NCI-H1048 (cell line): ENCODE measurements around the gene ST6GALNAC4.
"Not testable (repeated sequence)": the region's sequence is repeated elsewhere in the genome, so short reads cannot be mapped to it uniquely, and the experiment has no call there.

Experiments used
- DNase-seq: peaks from one replicate; lab custom pipeline; 2025; lab: John Stamatoyannopoulos, UW

The ST6GALNAC4 gene

GRCh38 chr9:127885508-127886281 lies 31.1 kb downstream of the ST6GALNAC4 start:
- DNase-seq, result no peak

- no peak for DNase-seq
Measured at GRCh38 chr9:127884976-127885490, 31.8 kb downstream of the ST6GALNAC4 start.

DNA sequence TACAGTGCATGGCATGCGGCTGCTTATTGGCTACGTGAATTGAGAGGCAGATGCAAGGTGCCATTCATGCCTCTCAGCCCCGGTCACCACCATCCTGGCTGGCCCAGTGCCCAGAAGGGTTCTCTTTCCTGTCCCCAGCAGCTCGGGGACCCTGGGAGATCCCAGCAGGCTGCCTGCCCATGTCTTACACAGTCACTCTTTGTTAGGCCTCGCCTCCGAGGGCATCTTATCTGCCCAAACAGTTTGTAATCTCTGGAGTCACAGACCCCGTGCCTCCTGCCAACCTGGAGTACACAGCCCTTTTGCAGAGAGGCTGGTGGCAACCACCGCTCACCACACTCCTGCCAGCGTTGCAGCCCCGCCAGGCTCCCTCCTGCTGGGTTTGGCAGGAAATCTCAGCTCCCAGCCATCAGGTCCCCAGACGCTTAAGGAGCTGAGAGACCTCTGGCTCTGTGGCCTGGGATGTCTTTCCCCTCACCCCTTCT lies 32.4 kb downstream of the ST6GALNAC4 start:
- no peak for DNase-seq

- DNase-seq, result no peak
Measured at GRCh38 chr9:127883959-127884358, 32.9 kb downstream of the ST6GALNAC4 start.

DNA sequence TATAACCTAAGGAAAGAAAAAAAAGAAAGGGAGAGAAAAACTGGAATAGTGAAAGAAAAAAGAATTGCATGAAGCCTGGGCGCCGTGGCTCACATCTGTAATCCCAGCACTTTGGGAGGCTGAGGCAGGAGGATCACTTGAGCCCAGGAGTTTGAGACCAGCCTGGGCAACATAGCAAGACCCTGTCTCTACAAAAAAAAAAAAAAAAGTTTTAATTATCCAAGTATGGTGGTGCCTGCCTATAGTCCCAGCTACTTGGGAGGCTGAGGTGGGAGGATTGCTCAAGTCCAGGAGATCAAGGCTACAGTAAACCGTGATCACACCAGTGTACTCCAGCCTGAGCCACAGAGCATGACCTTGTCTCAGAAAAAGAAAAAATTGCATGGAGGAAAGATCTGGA lies 35.1 kb downstream of the ST6GALNAC4 start:
- DNase-seq, result not testable (repeated sequence)

GRCh38 chr9:127880143-127880542 lies 36.7 kb downstream of the ST6GALNAC4 start:
- DNase-seq, result no peak

GRCh38 chr9:127878652-127879390 lies 38.0 kb downstream of the ST6GALNAC4 start:
- no peak for DNase-seq

DNA sequence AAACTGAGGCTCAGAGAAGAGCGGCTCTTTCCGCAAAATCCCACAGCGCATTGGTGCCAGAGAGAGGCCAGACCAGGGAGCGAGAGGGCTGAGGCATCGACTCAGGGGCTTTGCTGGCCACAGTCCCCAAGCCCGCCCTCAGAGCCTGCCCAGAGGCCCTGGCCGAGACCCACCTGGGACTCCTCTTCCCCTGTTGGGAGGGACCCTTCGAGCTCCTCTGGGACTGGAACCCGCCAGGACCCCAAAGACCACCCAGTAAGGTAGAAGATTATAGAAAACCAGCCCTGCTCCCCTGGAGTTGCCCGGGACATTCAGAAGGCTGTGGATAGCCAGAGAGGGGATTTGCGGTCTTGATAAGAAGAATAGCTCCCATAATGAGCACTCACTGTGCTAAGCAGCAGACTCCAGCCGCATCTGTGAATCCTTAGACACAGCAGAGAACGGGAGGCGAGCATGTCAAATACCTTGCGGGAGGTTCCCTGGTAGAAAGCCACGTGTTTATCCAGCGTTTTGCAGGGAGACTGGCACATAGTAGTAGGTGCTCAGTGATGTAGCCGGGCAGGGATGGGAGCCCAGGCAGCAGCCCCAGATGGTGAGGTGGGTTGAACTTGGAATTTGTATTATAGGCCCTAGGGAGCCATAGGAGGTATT lies 38.7 kb downstream of the ST6GALNAC4 start:
- DNase-seq, result no peak

DNA sequence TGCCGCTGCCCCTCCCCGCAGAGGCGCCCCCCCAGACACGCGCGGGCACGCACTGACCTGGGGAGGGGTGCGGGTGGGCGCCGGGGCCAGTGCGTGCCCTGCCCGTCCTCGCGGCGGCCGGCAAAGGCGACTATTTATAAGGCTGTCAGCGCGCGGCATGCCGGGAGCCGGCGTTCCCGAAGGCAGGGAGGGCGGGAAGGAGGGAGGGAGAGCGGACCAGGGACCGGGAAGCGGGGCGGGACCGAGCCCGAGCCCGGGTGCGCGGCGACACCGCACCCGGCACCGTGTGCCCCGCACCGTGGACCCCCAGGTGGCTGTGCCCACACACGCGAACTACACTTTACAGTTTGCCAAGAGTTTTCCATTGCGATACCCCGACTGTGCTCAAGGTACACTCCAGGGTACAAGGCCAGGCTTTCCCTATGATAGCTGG lies 39.3 kb downstream of the ST6GALNAC4 start, which contains the start of gene AK1:
Gene AK1, minus strand, starts transcription at position 110 of the 433 bp plus-strand sequence. CDS start 3,058 bp downstream, outside the sequence.
- DNase-seq, result peak; percentile 59

DNA sequence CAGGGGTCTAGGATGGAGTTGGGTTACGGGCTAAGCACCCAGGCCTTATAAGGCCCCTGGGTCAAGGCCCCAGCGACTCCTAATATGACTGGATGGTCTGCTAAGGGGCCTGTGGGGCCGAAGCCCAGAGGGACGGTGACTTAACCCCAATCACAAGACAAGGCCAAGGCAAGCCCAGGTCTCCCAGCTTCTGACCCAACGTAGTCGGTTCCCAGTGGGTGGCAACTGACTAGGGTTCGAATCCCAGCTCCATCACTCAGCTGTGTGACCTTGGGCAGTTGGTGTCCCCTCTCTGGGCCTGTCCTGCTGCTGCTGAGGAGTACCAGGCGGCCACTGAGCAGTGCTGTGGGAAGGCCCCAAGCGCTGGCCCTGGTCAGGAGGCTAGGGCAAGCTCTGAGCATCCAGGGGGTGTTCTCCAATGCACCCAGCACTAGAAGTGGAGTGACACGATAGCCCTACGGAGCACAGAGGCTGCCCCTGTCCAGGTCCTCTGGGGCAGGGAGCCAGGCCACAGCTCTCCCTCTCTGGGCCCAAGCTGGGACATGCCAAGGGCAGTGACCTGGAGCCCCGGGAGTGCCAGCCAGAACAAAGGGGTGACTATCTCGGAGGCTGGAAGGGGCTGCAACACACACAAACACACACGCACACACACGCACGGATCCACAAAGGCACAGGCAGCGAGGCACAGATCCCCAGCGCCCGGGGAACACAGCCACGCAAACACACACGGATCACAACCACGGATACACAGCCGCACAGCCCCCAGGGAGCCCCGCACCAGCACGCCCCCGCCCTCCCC lies 39.9 kb downstream of the ST6GALNAC4 start:
- DNase-seq, result no peak

DNA sequence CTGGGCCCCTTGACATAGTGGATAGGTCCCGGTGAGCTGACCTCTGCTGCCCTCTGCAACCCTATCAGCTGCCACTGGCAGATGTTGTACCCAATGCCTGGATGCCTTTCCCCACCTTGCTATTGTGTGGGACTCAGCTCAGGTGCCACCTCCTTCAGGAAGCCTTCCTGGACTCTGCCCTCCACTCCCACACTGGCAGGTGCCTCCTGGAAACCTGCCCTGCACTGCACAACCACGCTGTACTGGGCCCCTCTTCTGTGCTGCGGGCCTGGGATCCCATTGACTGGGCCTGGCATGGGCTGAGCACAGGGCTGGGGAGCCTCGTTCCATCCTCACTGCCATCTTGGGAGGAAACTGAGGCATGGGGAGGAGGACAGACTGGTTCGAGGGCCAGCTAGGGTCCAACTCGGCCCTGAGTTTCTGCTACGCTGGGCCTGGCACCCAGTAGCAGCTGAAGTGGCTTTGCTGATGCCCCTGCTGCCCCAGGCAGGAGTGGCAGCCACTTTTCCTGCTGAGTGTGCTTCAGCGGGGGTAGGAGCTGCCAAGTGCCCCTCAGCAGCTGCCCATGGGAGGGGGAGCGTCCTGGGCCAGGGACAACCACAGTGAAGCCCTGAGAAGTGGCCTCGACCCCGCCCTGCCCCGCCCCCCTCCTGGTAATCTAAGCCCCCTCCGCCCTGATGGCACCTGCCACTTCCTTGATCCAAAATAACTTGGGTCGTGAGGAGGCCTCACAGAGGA lies 40.6 kb downstream of the ST6GALNAC4 start:
- DNase-seq, result no peak

DNA sequence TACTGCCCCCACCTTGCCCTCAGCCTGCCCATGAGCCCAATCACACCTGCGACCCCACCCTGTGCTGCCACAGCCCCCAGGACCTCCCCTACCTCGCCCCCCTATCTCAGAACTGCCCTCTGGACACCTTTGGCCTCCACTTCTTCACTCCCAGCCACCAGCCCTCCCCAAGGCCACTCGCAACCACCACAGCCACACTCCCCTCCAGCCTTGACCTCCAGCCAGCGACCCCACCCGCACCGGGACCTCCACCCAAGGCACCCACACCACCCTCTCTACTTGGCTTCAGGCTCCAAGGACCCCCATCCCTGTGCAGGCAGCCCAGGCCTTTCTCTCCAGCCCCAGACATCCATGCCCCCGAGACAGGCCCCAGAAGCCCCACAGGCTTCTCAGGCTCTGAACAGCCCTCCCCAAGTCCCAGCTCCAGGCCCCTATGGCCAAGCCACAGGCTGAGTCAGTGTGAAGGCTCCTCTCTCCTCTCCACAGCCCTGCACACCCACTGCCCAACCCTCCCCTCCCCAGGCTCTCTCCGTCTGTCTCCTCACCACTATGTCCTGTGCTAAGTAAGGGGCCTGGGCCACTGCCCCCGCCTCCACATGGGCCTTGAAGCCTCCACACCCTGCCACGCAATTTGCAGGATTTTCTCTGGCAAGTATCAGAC lies 41.4 kb downstream of the ST6GALNAC4 start:
- DNase-seq, result no peak

GRCh38 chr9:127874301-127875221 lies 42.3 kb downstream of the ST6GALNAC4 start:
- no peak for DNase-seq

GRCh38 chr9:127873886-127874285 lies 43.0 kb downstream of the ST6GALNAC4 start:
- DNase-seq, result no peak

DNA sequence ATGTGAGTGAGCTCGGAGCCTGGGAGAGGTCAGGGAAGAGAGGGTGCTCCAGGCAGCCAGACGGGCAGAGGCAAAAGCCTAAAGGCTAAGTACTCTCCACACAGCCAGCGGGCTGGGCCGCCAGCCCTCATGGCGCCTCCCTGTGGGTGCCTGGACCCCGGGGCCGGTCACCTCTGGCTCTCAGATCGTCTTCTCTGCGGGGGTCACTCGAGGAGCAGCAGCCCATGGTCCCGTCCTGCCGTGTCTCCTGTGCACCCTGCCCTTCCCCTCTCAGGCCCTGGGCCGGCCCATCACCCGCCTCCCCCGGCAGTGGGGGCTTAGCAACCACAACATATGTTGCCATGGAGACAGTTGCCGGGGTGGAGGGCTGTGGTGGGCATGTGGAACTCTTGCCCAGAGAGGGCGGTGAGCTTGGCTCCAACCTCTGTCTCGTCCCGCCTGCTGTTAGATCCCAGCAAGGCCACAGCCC lies 43.6 kb downstream of the ST6GALNAC4 start:
- DNase-seq, result no peak

- DNase-seq, result no peak
Measured at GRCh38 chr9:127872369-127873222, 44.2 kb downstream of the ST6GALNAC4 start.

DNA sequence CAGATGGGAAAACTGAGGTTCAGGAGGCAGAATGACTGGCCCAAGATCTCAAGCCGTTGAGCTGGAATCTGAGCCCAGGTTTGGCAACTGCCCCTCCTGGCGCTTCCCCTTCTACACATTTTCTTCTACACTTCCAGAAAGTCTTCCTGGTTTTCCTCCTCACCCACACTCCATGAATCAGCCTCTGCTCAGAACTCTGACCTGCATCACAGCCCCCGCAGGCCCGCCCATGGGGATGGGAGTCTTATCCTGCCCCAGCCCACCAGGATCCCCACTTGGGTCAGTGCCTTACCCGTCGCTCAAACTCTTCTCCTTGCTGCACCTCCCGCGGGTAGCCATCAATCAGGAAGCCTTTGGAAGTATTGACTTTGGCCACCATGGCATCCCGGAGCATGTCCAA lies 45.3 kb downstream of the ST6GALNAC4 start:
- no peak for DNase-seq

DNA sequence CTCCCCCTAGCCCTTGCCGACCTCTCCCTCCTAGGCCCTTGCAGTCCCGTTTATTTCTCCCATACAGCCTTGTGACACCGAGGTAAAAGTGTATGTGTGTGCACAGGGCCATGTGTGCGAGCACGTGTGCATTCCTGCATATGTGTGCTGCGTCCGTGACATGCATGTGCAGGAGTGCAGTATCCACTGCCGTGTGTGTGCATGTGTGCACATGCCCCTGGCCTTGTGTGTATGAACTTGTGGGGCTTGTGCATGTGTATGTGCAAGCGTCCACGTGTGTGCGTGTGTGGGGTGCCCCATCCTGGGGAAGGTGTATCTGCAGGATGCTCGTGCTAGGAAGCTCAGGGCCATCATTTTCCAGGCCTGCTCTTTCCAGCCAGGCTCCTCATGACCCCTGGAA lies 46.0 kb downstream of the ST6GALNAC4 start:
- DNase-seq, result no peak
